Neural cell (in vitro differentiated cells): ENCODE data around the gene FCHO2.

Experiments
- EP300 ChIP-seq: fragments of 450-650 bp; conservative IDR thresholded peaks from 2 replicates; pipeline ENCODE4 v1.6.1; 2014; ENCODE audit warnings: antibody characterized with exemption, mild to moderate bottlenecking, moderate library complexity; ENCODE audit not compliant: poor library complexity, severe bottlenecking
- EZH2 ChIP-seq: fragments of 200-600, 300-800 bp; shearing (Covaris generic), sonication (generic); IDR thresholded peaks from 2 replicates; pipeline ENCODE4 v1.6.1; 2014; ENCODE audit warnings: antibody characterized with exemption, low read length, borderline replicate concordance, mild to moderate bottlenecking; ENCODE audit not compliant: insufficient read depth, poor library complexity, severe bottlenecking
- RAD21 ChIP-seq: fragments of 450-650 bp; conservative IDR thresholded peaks from 2 replicates; pipeline ENCODE4 v1.6.1; 2014; ENCODE audit warnings: antibody characterized with exemption, mild to moderate bottlenecking, moderate library complexity
- SMC3 ChIP-seq: fragments of 450-650 bp; conservative IDR thresholded peaks from 2 replicates; pipeline ENCODE4 v1.6.1; 2014; ENCODE audit warnings: antibody characterized with exemption, mild to moderate bottlenecking, moderate library complexity; ENCODE audit not compliant: poor library complexity
- TF ChIP-seq, protein P1 (sequence below): fragments of 450-650 bp; IDR thresholded peaks from 2 replicates; pipeline ENCODE4 v1.5.1; 2014; ENCODE audit warnings: antibody characterized with exemption, mild to moderate bottlenecking, moderate library complexity; ENCODE audit not compliant: poor library complexity, severe bottlenecking
- TF ChIP-seq, protein P2 (sequence below): IDR thresholded peaks from 2 replicates; pipeline ENCODE4 v1.6.1; 2012; ENCODE audit warnings: borderline replicate concordance

DNA sequence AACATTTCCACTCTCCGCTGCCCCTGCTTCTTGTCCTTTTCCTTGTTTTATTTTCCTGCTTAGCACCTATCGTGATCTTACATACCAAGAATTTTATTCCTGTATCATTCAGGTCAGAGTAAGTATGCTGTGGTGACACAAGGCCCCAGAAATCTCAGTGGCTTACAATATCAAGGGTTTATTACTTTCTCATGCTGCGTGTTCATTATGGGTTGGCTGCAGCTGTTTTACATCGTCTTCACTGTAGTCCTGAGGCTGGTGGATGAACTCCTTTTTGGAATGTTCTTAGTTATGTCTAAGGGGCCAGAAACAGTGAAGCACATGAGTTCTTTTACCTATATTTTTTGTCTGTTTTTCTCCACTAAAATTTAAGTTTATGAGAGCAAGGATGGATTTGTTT is 51.2 kb downstream of the FCHO2 start:
- TF ChIP-seq SMC3 (no peak), RAD21 (no peak), EP300 (no peak), EZH2 (no peak)
- TF ChIP-seq, protein P1, sequence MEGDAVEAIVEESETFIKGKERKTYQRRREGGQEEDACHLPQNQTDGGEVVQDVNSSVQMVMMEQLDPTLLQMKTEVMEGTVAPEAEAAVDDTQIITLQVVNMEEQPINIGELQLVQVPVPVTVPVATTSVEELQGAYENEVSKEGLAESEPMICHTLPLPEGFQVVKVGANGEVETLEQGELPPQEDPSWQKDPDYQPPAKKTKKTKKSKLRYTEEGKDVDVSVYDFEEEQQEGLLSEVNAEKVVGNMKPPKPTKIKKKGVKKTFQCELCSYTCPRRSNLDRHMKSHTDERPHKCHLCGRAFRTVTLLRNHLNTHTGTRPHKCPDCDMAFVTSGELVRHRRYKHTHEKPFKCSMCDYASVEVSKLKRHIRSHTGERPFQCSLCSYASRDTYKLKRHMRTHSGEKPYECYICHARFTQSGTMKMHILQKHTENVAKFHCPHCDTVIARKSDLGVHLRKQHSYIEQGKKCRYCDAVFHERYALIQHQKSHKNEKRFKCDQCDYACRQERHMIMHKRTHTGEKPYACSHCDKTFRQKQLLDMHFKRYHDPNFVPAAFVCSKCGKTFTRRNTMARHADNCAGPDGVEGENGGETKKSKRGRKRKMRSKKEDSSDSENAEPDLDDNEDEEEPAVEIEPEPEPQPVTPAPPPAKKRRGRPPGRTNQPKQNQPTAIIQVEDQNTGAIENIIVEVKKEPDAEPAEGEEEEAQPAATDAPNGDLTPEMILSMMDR, result no peak
- TF ChIP-seq, protein P2, sequence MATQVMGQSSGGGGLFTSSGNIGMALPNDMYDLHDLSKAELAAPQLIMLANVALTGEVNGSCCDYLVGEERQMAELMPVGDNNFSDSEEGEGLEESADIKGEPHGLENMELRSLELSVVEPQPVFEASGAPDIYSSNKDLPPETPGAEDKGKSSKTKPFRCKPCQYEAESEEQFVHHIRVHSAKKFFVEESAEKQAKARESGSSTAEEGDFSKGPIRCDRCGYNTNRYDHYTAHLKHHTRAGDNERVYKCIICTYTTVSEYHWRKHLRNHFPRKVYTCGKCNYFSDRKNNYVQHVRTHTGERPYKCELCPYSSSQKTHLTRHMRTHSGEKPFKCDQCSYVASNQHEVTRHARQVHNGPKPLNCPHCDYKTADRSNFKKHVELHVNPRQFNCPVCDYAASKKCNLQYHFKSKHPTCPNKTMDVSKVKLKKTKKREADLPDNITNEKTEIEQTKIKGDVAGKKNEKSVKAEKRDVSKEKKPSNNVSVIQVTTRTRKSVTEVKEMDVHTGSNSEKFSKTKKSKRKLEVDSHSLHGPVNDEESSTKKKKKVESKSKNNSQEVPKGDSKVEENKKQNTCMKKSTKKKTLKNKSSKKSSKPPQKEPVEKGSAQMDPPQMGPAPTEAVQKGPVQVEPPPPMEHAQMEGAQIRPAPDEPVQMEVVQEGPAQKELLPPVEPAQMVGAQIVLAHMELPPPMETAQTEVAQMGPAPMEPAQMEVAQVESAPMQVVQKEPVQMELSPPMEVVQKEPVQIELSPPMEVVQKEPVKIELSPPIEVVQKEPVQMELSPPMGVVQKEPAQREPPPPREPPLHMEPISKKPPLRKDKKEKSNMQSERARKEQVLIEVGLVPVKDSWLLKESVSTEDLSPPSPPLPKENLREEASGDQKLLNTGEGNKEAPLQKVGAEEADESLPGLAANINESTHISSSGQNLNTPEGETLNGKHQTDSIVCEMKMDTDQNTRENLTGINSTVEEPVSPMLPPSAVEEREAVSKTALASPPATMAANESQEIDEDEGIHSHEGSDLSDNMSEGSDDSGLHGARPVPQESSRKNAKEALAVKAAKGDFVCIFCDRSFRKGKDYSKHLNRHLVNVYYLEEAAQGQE, result no peak
